ENCODE data around the gene PMP22.
A peak's percentile ranks its signal among the peaks of the same experiment; 100 is the strongest.

PMP22 gene

DNA sequence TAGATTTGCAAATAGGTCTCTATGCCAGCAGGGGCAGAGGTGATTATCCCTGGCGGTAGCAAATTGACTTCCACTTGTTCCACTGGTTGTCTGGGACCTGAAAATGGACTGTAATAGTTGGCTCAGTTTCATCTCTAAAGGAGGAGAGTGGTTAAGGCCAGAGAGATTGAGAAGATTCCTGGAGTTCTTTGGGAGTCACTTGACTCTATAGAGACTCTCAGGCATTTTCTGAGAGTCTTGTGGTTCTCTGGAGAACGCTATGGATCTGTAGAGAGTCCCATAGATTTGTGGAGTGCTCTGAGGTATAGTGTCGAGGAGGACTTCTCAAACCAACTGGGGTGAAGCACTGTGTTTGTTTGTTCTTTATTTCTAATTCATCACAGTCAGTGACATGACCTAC lies 8.9 kb upstream of the PMP22 start:
- DNase-seq (ENCODE audit: low read depth), result peak; percentile 56

DNA sequence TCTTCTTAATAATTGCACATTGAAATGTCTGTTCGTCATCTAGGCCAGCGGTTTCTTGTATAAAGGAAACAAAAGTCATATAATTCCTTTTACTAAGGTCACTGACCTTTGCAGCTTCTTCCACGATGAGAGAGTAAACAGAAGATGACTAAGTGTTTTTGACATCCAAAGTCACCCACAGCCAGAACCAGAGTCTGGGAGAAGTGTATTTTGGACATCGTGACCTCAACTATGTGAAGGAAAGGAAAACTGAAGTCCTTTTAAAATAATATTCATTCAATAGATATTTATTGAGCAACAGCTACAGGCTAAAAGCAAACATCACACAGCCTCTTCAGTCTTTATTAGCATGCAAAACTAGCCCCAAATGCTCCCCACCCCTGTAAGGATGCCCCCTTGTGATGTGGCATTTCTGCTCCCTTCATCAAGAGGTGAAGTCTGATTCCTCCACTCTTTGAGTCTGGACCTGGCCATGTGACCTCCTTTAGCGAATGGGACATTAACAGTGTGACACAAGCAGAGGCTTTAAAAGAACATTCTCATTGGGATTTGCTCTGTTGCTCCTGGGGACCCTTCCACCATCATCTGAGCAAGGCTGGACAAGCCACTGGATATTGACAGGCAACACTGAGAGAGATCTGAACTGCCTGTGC lies 8.1 kb upstream of the PMP22 start:
- peak; percentile 99 for DNase-seq (ENCODE audit: low read depth)

DNA sequence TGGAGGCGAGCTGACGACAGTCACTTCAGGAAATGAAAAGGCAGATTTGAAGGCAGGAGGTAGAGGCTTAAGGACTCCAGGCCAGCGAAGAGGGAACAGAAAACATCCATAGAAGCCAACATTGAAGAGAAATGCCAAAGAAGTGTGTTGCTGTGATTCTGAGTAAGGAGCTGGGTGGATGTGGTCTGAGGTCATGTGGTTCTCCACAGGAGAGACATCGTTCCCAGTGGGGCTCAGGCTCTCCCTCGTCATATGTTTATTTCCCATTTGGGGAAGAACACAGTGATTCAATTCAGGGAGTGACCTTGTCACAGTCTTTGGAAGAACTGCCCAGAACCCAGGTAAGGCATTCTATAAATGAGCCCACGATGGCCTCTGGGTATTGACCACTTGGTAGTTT lies 6.6 kb upstream of the PMP22 start:
- DNase-seq (ENCODE audit: low read depth), result no peak

DNA sequence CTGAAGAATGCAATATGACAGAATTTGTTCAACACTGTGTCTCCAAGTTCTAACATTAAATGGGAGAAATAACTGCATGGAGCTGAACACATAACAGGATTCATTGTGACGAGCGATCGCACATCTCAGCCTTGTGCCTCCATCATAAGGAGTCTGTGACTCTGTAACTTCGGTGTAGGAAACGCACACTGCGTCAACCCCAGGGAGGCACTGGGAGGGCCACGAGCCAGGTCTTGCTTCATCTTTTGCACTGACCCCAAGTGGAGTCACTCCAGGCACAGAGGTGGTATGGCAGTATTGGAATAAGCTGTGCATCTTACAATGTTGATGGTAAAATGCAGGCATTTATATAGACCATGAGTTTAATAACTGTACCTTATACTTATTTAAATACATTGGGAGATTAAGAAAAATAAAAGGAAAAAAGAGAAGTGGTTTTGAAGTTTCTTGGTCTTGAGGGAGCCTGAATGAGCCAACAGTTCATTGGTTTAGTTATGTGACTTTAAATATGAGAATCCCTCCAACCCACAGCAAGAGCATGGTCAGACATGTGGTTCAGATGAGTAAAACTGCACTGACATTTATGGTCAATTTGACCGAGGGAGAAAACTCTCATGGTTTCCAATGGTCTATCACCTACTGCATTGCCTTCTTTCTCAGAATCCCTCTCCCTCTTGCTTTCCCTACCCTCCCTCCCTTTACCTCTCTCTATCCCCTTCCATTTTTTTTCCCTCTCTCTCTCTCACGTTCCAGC lies 5.7 kb upstream of the PMP22 start:
- no peak for DNase-seq (ENCODE audit: low read depth)

DNA sequence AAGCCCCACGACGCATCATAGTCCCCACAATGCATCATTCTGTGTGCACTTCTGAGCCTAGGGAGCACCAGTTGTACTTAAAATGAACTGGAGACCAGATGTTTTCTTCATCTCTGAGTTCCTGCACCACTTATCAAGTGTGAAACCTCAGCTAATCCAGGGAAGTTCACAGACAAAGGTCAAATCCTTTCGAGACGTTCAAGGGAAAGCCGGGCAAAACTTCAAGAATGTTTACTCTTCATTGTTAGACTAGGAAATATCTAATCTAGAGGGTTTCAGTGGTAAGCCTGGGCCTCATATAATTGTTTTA lies 4.6 kb upstream of the PMP22 start:
- DNase-seq (ENCODE audit: low read depth), result no peak

DNA sequence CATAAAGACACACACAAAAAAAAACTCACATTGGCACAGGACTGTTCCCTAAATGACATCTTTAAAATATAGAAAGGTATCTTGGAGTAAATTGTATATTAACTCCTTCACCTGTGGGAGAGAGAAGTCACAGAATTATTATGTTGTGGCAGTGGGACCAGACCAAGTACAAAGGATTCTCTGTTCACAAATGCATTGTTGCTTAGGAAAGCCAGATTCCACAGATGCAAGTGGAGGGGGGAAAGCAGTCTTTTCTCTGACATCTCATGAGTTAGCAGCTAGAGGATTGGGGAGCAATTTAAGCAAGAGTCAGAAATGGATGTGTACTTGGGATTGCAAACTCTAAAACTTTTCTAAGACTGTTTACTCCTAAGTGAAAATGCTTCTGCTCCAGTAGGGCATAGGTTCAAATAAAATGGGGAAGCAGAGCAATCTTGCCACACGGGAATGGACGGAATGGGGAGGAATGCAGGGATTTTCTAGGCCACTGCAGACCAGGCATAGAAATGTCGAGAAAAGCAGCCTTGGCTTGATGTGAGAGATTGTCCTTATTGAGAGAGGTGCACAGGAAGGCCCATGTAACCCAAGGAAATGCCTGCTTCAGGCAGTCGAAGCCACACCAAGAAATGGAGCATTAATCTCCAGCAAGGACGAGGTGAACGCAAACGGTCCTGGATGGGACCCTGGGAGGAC lies 4.1 kb upstream of the PMP22 start:
- DNase-seq (ENCODE audit: low read depth), result no peak

DNA sequence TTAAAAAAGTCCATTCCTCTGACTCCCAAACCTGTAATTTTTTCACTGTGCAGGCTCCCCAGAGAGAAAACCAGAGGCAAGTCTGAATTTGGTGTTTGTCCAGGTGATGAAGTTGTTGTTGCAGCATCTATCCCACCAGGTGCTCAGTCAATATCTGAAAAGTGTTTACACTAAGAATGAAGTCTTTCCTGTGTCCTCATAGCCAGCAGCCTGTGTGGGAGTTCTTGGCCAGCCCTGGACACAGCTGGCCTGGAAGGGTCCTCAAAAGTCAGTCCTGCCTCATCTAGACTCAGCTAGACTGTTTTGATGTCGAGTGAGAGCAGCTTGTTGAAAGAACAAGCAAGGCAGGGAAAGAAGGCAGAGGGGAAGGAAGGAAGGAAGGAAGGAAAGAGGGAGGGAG lies 3.3 kb upstream of the PMP22 start:
- DNase-seq (ENCODE audit: low read depth), result no peak

DNA sequence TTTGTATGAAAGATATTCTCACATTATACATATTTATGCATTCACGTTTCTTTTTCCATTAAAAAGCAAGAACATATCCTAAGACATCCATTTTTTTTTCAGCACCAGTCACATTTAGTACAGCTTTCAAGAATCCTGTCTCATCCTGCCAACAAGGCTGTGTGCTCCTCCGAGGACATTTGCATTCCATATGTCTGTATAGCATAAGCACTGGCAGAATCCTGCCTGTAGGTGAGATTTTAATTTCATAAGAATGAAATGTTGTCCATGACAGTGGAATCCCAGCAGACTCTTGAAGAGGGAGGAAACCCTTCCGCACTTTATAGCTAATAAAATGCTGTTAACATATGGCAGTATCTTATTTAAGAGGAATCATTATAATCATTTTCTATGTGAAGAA lies 2.9 kb upstream of the PMP22 start:
- DNase-seq (ENCODE audit: low read depth), result no peak

DNA sequence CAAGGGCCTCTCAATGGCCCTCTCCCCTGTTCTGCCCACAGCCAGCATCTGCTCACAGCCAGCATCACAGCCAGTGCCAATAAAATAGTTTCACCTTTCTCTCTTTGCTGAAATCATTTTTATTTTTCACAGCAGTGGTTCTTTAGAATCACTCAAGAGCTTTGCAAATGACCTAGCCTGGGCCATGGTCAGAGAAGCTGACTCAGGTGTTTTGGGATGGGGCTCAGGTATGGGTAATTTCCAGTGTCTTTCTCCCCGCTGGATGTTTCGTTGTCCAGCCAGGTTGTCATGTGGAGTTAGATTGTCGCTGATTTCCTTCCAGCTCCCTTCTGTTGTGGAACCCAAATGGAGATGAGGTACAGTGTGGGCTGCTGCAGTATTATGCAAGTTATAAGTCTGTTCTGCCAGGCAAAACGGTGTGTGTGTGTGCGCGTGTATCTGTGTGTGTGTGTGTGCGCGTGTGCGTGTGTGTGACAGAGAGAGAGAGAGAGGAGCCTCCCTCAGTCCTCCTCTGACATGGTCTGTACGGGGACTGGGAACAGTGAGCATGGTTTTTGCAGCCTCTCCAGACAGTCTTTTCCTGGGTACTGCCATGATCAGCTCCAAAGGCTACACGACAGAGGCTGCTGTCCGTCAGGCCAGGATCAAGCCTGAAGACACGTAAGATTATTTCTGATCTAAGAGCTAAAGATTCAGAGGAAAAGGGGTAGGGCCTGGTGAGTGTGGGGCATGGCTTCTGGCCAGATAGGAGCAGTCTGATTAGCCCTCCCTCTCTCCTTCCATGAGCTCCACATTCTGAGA lies 1.4 kb upstream of the PMP22 start:
- no peak for DNase-seq (ENCODE audit: low read depth)

DNA sequence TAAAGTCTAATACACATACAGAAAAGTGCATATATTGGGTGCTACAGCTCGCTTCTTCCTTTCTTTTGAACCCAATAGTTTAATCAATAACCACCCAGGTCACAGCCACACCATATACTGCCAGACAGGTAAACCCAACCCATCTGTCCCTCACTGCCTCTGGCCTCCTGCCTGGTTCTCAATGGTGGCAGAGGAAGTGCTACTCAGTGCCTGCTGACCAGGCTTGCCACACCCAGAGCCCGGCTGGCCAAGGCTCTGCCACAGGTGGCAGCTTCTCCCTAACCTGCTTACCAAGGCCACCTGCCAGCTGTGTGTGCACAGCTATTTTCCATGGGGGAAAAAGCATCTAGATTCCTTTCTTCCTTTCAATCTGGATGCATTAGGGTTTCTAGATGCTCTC lies 584 bp downstream of the PMP22 start:
- no peak for DNase-seq (ENCODE audit: low read depth)

DNA sequence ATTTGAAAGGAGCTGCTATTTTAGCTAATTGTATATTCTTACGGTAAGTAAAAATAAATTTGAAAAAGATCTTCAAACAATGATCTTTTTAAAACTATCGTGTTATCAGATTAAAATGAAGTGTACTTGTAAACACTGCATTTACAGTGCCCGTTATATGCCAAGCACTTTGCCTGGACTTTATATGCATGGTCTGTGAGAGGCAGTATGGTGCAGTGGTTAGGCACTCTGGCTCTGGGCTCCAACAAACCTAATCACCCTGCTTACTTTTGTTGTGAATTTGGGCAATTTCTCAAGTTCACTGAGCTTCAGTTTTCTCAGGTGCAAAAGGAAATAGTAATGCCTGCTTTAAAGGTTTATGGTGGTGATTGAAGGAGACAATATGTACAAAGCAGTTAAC lies 1.4 kb downstream of the PMP22 start:
- DNase-seq (ENCODE audit: low read depth), result no peak

DNA sequence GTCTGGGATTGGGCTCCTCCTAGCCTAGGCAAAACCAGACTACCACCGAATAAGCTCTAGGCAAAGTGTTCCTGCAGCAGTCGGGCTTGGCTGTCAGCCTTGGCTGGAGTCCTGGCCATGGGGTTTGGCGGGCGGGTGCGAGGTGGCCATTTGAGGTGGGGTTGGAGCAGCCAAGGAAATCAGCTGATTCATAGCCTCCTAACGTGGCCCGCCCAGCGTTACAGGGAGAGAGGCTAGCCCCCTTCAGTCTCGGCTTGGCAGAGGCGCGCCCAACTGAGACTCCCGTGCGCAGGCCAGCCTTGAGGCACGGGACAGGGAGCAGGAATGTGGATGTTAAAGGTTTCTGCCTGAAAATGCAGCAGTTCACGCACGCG lies 1.9 kb downstream of the PMP22 start:
- peak; percentile 91 for DNase-seq (ENCODE audit: low read depth)

DNA sequence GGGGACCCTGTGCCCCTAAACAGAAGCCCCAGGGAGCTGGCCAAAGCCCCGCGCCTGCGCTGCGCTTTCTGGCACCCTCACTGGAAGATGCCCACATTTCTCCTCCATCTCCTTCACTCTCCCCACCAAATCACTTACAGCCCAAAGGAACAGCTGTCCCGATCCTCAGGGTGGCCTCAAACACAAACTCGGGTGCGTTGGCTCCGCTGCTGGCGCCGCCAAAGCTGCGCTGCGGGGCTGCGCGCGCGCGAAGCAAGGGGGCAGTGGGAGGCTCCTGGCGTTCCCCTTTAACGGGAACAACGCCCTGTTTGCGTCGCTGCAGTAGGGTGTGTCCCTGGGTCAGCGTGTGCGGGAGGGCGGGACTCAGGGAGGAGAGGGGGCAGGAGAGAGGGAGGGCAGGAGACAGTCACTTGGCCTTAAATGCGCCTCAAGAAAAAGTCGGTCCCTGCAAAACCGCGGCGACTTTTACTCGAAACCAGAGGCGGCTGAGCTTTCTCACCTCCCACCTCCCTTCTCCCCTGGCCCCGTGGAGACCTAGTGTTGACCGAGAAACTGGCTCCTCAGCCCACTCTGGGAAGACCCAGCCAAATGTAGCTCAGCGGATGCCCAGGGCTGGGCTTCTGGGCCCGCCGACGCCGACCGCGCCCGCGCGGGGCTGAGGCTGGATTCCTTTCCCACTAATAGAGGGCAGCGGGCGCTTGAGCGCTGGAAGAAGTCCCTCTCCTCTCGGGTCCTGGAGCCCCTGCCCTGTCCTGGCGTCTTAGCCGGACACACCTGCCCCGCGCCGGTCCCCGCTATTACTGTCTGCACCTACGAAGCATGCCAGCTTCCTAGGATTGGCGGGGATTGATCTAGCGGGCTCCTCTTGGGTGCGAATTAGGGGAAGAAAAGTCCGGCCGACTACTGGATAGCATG lies 2.6 kb downstream of the PMP22 start:
- peak; percentile 93 for DNase-seq (ENCODE audit: low read depth)

DNA sequence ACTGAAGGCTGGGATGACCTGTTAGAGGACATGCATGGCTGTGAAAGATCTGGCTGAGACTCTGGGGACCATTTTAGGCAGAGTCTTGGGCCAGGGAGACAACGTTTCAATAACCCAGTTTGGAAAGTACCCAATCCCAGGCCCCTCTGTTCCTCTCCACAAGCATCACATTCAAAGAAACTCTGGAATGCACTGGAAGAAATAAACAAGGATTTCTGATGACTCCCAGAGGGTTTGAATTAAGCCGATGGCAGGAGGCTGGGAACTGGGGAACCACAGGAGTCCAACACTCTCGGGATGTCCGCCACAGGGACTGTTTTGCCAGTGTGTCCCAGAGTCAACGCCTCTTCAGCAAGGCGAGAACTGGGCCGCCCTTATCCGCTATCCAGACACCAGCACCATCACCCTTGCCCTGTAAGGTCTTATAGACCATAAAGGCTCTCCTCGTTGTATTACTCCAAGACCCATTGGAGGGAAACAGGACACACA lies 3.3 kb downstream of the PMP22 start:
- DNase-seq (ENCODE audit: low read depth), result peak; percentile 59

DNA sequence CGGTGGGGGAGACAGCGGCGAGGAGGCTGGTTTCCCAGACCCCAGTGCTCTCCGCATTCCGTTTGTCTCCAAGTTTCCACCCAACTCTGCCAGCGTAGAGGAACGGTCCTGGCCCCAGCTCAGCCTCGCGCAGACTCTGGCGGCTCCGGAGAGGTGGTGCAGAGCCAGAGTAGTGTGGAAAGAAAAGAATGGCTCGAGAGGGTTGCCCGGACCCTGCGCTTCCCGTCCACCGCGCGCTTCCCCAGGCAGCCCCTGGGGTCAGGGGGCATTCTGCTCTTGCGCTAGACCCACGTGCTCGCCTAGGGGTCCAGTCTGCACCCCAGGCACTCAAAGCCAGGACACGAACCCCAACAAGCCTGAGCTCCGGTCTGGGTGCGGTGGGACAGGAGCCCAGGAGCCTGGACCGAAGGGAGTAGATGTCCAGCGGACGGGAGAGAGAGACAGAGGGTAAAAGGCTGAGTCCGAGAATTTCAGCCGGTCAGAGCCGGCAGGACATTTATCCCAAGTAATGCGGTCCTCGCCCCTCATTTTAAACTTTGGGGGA lies 3.8 kb downstream of the PMP22 start:
- peak; percentile 70 for DNase-seq (ENCODE audit: low read depth)

DNA sequence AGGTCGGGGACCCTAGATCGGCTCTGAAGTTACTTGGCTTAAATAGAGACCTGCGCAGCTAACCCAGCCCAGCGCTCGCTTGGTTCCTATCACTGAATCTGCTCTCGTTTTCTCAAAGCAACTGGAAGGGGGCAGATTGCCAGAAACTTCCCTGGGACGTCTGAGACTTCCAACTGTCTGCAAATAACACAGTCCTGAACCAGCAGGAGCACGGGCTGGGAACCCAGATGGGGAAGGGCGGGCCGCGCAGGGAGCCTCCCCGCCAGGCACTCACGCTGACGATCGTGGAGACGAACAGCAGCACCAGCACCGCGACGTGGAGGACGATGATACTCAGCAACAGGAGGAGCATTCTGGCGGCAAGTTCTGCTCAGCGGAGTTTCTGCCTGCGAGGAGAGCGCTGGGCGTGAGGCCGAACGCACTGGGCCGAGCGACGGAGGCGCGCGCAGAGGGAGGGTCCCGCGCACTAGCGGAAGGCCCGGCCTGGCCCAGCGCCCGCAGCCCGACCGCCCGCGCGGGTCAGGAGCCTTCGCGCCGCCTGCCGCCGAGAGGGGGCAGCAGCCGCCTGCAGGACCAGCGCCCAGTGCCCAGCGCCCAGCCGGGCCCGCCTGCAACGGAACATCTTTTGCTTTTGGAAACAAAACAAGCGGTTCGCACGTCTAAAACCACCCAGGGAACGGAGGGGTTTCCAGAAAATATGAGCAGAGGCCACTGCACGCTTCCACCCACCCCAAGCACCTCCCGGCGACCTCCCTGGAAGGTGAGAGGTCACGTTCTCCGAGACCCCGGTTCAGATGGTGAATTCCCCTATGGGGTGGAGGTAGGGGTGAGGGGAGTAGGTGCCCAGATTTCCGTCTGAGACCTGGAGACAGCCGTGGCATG lies 4.5 kb downstream of the PMP22 start:
- DNase-seq (ENCODE audit: low read depth), result peak; percentile 92

DNA sequence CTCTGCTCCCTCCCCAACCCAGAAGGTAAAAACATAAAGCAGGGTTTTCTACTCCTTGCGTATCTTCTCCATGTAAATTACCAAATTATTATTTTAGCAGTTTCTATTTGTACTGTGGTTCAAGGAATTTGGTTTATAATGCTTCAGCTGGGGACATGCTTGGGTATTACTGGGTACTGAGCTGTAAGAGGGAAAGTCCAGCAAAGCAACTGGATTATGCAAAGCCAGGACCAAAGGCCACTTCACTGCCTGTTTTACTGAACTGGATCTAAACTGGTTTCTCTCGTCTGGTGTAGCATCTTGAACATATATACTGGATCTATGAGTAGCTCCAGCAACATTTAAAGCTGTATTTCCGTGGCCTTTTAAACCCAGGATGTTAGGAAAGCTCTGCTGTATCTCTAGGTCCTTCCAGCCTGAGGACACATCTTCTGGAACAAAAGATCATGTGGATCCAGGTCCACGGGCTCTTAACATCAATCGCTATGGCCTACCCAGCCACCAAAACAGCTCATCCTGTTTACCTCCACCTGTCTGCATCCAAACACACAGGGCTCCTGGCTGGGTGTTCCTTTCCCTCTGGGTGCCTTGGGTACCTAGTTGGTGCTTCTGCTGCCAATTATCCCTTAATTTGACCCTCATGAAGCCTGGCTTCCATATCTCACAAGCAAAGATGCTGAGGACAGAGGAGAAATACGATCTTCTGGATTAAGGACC lies 7.2 kb downstream of the PMP22 start:
- DNase-seq (ENCODE audit: low read depth), result no peak

DNA sequence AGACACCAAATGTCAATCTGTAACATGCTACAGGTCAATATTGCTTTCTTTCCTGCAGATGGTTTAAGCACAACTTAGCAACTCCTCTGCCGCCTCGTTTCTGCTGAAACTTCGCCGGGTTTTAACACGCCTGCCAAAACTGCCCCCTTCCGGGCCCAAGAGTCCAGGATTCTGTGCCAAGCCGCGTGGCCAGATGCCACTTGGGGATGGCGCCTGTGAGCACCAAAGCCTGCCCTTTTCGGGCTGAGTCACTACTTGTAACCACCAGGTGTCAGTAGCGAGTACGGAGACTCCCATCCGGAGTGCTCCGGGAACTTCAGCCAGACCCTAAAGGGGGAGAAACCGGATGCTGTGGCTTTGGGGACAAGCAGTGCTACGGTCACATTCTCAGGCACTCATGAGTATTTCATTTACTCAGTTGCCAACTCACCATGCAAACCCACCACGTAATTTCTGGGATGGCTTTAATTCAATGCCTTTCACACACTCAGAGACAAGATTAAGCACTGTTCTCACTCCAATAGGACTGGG lies 7.8 kb downstream of the PMP22 start:
- DNase-seq (ENCODE audit: low read depth), result peak; percentile 90

DNA sequence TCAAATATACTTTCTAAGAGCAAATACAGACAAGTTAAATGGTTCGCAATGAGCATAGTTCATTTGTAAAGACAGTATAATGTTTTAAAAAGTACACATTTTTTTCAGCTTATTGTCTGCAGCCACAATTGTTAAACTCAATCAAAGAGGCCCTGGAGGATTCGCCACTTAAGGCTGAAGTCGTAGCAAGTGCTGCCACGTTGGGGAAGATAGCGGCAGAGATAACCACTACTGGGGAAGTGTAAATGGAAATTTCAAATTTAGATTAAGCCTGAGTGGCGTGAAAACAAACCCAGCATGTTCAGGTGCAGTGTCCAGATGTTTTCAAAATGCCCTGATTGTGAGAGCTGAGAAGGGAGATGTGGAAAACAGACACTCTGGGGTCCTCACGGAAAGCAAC lies 8.4 kb downstream of the PMP22 start:
- no peak for DNase-seq (ENCODE audit: low read depth)
